Thymus (tissue), 14 donors: ENCODE data around the gene CYP11A1. TPM values are rescaled to one million over a fixed set of nuclear protein-coding genes. Genes with fewer than 3 reads are reported as not detected.

Experiments
- DNase-seq, 9 donors: peaks; one replicate each; pipeline ENCODE4 v3.0.0-alpha.2; 2013; ENCODE audit warnings: low spot score in 9 of 9, low read depth in 6 of 9, missing footprints in 1 of 9
- H3K27ac ChIP-seq, 2 donors: one replicate each; pipeline ENCODE4 v1.5.1; 2013; ENCODE audit warnings: control low read depth in 1 of 2, low read depth in 1 of 2, low read length in 1 of 2, mild to moderate bottlenecking in 1 of 2, moderate library complexity in 1 of 2
- H3K27me3 ChIP-seq, 2 donors: one replicate each; pipeline ENCODE4 v1.5.1; 2013; ENCODE audit warnings: low read length in 1 of 2; ENCODE audit not compliant: control insufficient read depth in 2 of 2, insufficient read depth in 1 of 2
- H3K36me3 ChIP-seq, 2 donors: one replicate each; pipeline ENCODE4 v1.5.1; 2013; ENCODE audit warnings: low read length in 1 of 2, mild to moderate bottlenecking in 1 of 2, moderate library complexity in 1 of 2; ENCODE audit not compliant: control insufficient read depth in 2 of 2, insufficient read depth in 2 of 2
- H3K4me1 ChIP-seq, 2 donors: one replicate each; pipeline ENCODE4 v1.5.1; 2013; ENCODE audit warnings: low read length in 2 of 2; ENCODE audit not compliant: control insufficient read depth in 2 of 2, insufficient read depth in 2 of 2
- H3K4me3 ChIP-seq, 2 donors: one replicate each; pipeline ENCODE4 v1.5.1; 2013; ENCODE audit warnings: low read length in 2 of 2, control low read depth in 1 of 2, mild to moderate bottlenecking in 1 of 2
- H3K9me3 ChIP-seq, 2 donors: one replicate each; pipeline ENCODE4 v1.5.1; 2013; ENCODE audit warnings: low read length in 1 of 2, mild to moderate bottlenecking in 1 of 2; ENCODE audit not compliant: control insufficient read depth in 2 of 2, insufficient read depth in 1 of 2
- WGBS: extraction: QIAGEN DNeasy Blood & Tissue Kit; methylation state at CpG from one replicate; pipeline ENCODE4 v1.1.7; 2013; 5-methylcytosine and 5-hydroxymethylcytosine counted together
- long read RNA-seq, 10 donors: transcript quantifications; one replicate each; lab custom pipeline, GENCODE V29; 2026
- polyA plus RNA-seq: library from polyadenylated mRNA; stranded (reverse); fragments of 200-250 nt; gene quantifications from one replicate; pipeline ENCODE4 v1.2.3, GENCODE V29; 2013
- total RNA-seq: library from RNA; stranded (reverse); fragments of 120-200 nt; gene quantifications from one replicate; pipeline ENCODE4 v1.2.4, GENCODE V29; 2013
- donor health status: healthy.

CYP11A1 gene
- total RNA-seq (0.66 TPM), polyA plus RNA-seq (1.0 TPM)
- long read RNA-seq, donor 1 = 0 reads
- long read RNA-seq, donor 2 = 0 reads
- long read RNA-seq, donor 3 = 0 reads
- long read RNA-seq, donor 4 = 0 reads
- long read RNA-seq, donor 5 = 0 reads
- long read RNA-seq, donor 6, partial matches to known transcripts = 0 of 1 reads
- long read RNA-seq, donor 6, other reads (novel, unspliced or antisense) = 0 of 1 reads
- long read RNA-seq, donor 7, transcript CYP11A1-201 (9 exons, 1,934 nt) = major isoform, 8 of 27 reads
- long read RNA-seq, donor 7, partial matches to known transcripts = 19 of 27 reads
- long read RNA-seq, donor 7, other reads (novel, unspliced or antisense) = 0 of 27 reads
- long read RNA-seq, donor 8 = 0 reads
- long read RNA-seq, donor 9 = 0 reads
- long read RNA-seq, donor 10, partial matches to known transcripts = 0 of 1 reads
- long read RNA-seq, donor 10, other reads (novel, unspliced or antisense) = 0 of 1 reads

DNA sequence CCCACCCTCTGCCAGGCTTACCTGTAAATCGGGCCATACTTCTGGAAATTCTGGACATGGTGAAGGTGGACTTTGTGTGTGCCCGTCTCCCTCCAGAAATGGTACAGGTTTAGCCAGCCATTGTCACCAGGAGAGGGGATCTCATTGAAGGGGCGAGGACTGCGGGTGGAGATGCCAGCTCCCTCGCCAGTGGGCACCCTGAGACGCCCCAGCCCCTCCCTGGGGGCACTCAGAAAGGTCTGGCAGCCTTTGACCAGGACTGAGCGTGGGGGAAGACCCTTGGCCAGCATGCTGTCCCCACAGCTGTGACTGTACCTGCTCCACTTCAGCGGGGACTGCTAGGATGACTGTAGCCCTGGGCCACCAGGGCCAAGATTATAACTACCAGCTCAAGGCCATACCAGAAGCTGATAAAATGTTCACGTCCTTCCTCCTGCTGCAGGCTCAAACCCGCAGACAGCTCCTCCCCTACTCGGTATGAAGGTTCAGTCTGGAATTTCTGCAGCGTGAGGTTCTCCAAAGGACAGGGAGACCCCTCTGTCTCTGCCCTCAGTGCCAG is at the start of gene CYP11A1:
TSS of gene CYP11A1 (minus strand) at position 351 of the 559 bp plus-strand sequence. CDS start at position 290, 61 bp downstream.
- H3K4me3 ChIP-seq = no peak within 1 kb of the TSS
- no peaks in the 10 kb centered on the region for H3K9me3 ChIP-seq
- DNase-seq = no peak
- no peaks in the 10 kb centered on the region for H3K36me3 ChIP-seq
- peaks cover 0 to 2% of the 10 kb centered on the region in 2 donors for H3K4me1 ChIP-seq
- H3K27ac ChIP-seq = no peak within 1 kb of the TSS
- peaks cover 17 to 63% of the 10 kb centered on the region in 2 donors for H3K27me3 ChIP-seq
- WGBS = 95% methylated on average over 12 of the region's 12 CpGs

DNA sequence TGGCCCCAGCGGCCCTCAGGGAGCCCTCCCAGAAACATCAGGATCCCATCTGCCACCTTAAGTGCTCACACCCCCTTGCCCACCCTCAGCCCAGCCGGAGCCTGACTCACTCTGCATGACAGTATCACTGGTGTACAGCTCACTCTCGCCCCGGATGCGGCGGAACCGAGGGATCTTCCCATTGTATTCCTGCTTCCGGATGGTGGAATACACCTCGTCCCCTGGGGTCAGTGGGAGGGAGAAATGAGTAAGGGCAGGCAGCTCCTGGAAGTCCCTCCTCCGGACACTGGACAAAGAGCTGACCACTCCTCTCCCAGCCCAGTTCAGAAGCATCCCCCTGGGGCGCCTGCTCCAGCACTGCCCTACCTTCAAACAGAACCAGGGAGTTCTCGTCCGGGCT is 49.8 kb upstream of the CYP11A1 start:
- DNase-seq = no peak
- Histone ChIP-seq H3K4me1 (peaks cover 60 to 90% of the 10 kb centered on the region in 2 donors), H3K9me3 (peaks cover 0 to 14% of the 10 kb centered on the region in 2 donors), H3K36me3 (peaks cover 51 to 81% of the 10 kb centered on the region in 2 donors), H3K27ac (peak overlapping the region in 1 of 2 donors; percentile 81), H3K4me3 (no peak overlapping the region), H3K27me3 (no peaks in the 10 kb centered on the region)
- 98% methylated on average over 13 of the region's 13 CpGs for WGBS

DNA sequence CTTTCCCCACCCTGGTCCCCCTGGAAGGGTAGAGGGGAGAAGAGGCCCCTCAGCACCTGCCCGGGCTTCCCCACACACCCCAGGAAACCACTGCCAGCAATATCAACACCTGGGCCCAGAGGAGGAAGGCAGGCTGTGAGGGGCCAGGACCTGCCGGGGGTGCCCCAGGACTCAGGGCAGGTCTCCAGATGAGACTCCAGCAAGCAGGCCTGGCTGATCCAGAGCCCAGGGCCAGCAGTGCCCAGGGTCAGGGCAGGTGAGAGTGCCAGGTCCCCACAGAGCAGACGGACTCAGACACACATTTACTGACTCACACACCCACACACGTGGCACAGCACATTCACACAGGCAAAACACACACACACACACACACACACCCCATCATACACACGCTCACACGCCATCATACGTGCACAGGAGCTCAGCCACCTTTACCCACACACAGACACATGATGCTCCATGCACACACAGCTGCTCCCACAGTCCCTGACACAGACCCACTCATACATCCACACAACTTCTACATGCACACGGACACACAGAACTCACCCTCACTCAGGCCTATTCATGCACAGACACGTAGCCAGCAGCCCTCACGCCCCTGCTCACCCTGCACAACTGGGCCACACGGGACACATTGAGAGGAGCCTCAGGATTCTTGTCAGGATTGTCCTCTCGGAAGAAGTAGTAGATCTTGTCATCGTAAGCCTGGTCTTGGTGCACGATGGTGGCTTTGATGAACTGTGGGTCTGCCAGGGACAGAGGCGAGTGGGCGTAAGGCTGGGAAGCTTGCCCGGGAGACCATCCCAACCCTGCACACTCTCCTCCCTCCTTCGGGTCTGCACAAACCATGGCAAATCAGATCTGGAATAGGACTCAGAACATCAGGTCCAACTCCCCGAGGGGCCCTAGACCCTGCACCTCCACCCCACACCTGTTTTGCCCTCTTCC is 48.8 kb upstream of the CYP11A1 start:
- WGBS = 79% methylated on average over 19 of the region's 19 CpGs
- H3K4me1 ChIP-seq = peaks cover 50 to 80% of the 10 kb centered on the region in 2 donors
- no peaks in the 10 kb centered on the region for H3K27me3 ChIP-seq
- peak overlapping the region; percentile 20 to 81 for H3K27ac ChIP-seq
- peaks cover 0 to 14% of the 10 kb centered on the region in 2 donors for H3K9me3 ChIP-seq
- H3K4me3 ChIP-seq = peak overlapping the region in 1 of 2 donors; percentile 26
- peaks cover 61 to 88% of the 10 kb centered on the region in 2 donors for H3K36me3 ChIP-seq
- DNase-seq = peak in 1 of 9 donors; percentile 65

DNA sequence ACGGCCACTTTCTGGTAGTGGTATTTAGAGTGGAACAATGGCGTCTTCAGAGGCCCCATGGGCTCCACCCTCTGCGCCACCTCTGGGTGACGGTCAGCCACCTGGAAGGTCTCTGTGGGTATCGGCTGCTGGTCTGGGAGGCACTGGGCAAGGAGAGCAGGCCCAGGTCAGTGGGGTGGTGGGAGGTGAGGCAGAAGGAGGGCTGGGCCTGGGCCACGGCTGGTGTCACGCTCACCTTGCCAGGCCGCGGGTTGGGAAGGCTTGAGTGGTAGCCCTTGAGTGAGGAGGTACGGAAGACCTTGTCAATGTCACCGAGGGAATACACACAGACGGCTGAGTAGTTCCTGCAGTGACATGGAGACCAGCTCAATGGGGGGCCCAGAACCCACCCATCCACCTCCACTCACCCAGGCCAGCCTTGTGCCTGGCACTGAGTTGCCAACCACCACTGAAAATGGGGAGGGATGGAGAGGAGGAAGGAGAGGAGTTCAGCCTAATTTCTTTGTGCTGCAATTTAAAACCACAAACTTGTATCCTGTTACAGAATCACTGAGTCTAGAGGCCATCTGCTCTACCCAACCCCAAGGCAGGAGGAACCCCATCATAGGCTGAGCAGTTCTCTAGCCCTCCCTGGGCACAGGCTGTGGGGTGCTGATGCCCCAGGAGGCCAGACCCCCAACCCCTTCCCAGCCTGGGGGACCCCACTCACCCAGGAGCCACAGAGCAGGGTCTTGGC is 47.3 kb upstream of the CYP11A1 start:
- peak overlapping the region in 1 of 2 donors; percentile 26 for H3K4me3 ChIP-seq
- peaks cover 75 to 97% of the 10 kb centered on the region in 2 donors for H3K36me3 ChIP-seq
- H3K9me3 ChIP-seq = peaks cover 0 to 14% of the 10 kb centered on the region in 2 donors
- H3K4me1 ChIP-seq = peaks cover 45 to 66% of the 10 kb centered on the region in 2 donors
- peak in 1 of 9 donors; percentile 59 for DNase-seq
- no peaks in the 10 kb centered on the region for H3K27me3 ChIP-seq
- peak overlapping the region; percentile 18 to 81 for H3K27ac ChIP-seq
- 96% methylated on average over 12 of the region's 12 CpGs for WGBS

DNA sequence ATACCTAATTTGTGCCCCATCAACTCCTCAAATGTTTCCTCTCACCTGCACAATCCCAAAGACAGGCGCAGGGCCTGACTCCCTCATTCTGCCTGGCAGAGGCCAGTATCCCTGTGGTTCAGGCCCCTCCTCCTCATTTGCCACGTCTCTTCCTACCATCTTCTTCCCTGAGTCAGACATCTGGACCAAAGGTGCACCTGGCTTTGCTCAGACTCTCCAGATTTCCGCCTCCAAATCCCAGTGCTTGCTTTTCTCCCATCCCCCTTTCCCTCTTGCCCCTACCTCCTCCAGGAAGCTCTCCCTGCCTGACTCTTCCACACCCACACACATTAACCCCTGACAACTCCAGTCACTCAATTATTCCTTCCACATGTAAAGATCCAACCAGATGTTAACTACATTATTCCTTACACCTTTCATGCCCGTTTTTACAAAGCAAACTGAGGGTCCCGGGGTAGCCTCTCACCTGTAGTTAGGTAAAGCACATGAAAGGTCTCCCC is 46.7 kb upstream of the CYP11A1 start:
- Histone ChIP-seq H3K4me3 (no peak overlapping the region), H3K27me3 (no peaks in the 10 kb centered on the region), H3K36me3 (peaks cover 75 to 96% of the 10 kb centered on the region in 2 donors), H3K9me3 (peaks cover 0 to 10% of the 10 kb centered on the region in 2 donors), H3K4me1 (peaks cover 43 to 61% of the 10 kb centered on the region in 2 donors), H3K27ac (no peak overlapping the region)
- no peak for DNase-seq
- 95% methylated on average over 5 of the region's 5 CpGs for WGBS

DNA sequence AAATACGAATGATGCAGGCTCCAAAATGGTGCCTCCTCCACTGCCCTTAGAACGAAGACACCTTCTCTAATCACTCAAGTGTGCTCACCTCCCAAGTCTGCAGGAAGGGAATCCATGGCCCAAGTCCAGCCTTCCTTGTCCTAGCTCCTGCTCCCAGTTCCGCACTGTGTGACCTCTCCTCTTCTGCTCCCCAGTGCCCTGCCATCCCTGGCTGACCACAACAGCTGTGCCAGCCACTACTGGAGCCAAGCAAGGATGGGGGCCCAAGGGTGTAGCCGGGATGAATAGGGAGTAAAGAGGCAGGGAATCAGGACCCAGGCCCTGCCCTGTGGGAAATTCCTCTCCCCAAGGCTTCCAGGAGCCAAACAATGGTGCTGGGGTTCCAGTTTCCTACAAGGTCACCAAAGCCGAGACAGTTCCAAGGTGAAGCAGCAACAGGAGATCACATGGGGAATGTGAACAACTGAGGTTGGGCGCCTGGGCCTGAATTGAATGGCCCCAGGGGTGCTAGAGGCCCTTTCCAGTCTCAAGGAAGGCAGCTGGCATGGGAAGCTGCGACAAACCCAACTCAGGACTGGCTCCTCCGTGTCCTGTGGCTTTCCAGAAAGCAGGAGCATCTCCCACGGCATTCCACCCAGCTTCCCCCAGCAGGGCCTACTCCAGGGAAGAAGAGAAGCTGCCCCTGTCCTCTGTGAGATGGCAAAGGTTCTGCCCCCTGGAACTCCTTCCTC is 46.1 kb upstream of the CYP11A1 start:
- Histone ChIP-seq H3K27ac (no peak overlapping the region), H3K9me3 (peaks cover 0 to 4% of the 10 kb centered on the region in 2 donors), H3K36me3 (peaks cover 72 to 93% of the 10 kb centered on the region in 2 donors), H3K27me3 (no peaks in the 10 kb centered on the region), H3K4me3 (no peak overlapping the region), H3K4me1 (peaks cover 38 to 55% of the 10 kb centered on the region in 2 donors)
- 96% methylated on average over 9 of the region's 9 CpGs for WGBS
- DNase-seq = no peak

DNA sequence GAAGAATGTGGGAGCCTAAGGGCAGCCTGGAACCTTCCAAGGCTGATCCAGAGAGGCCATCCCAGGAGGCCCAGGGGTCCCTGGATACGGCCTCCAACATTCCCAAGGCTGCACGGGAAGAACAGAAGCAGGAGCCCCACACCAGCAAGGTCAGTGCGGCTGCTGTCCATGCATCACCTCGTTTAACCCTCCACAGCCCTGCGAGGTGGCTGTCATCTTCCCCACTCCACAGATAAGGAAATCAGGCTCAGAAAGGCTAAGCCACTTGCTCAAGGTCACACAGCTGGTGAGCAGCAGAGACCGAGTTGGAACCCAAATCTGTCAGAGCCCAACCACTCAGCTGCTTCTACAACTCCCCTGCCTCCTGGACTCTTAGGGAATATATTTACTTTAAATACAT is 44.7 kb upstream of the CYP11A1 start:
- Histone ChIP-seq H3K27me3 (no peaks in the 10 kb centered on the region), H3K9me3 (peaks cover 0 to 4% of the 10 kb centered on the region in 2 donors), H3K27ac (no peak overlapping the region)

More for the DNA sequence above, 44.7 kb upstream of the CYP11A1 start:
- Histone ChIP-seq H3K4me1 (peaks cover 28 to 51% of the 10 kb centered on the region in 2 donors), H3K36me3 (peaks cover 63 to 80% of the 10 kb centered on the region in 2 donors), H3K4me3 (no peak overlapping the region)
- 97% methylated on average over 6 of the region's 6 CpGs for WGBS
- no peak for DNase-seq
